GM10248 (cell line): ENCODE data around the gene TPO.

ENCODE experiments used
- CTCF ChIA-PET: fragments of 300-600 bp; sonication (Branson Sonifier 250); formaldehyde crosslinking; extraction: SDS; loops from one replicate; lab custom pipeline; 2021; ENCODE audit warnings: antibody characterized with exemption; lab: Yijun Ruan, JAX
- POLR2A ChIA-PET: fragments of 350-650 bp; sonication (Branson Sonifier 250); formaldehyde crosslinking; extraction: SDS; loops from one replicate; lab custom pipeline; 2020; ENCODE audit warnings: antibody characterized with exemption; lab: Yijun Ruan, JAX
- DNase-seq: peaks from one replicate; pipeline ENCODE4 v3.0.0; 2012; ENCODE audit errors: extremely low spot score
- CTCF ChIP-seq: IDR thresholded peaks from 2 replicates; pipeline ENCODE4 v1.5.1; 2012; ENCODE audit warnings: mild to moderate bottlenecking, low read depth; ENCODE audit errors: extremely low read depth, missing control alignments, control extremely low read depth

TPO gene

DNA sequence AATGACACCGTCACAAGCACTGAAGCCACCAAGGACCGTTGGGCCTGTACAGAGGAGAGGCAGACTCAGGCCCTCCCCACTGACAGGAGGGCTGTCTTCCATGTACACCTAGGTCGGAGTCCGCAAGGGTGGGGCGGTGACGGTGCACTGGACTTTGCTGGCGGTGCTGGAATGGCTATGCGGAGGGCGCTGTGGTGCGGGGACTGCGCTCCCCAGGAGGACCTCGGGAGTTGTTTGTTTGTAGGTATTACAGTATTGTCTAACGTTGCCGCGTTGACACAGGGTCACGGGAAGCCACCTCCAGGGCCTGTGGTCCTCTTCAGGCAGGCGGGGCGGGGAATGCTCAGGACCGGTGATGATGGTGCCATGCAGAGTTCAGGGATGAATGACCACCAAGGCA lies 126.2 kb downstream of the TPO start:
- ChIA-PET CTCF (interaction anchor here (1.8 kb wide), 1 partner anchor 12 kb away, joined by 9 read pairs; no protein-coding TSS in a partner anchor), POLR2A (no interaction called here)
- no peak for DNase-seq
- no peak for TF ChIP-seq CTCF

- no peak for DNase-seq
- TF ChIP-seq CTCF: no peak
- ChIA-PET POLR2A (no interaction called here), CTCF (interaction anchor here (1.8 kb wide), 1 partner anchor 11 kb away, joined by 9 read pairs; no protein-coding TSS in a partner anchor)
Observed at GRCh38 chr2:1539973-1540372, 126.7 kb downstream of the TPO start.

- no peak for TF ChIP-seq CTCF
- no peak for DNase-seq
- ChIA-PET CTCF (interaction anchor here (1.8 kb wide), 1 partner anchor 11 kb away, joined by 9 read pairs; no protein-coding TSS in a partner anchor), POLR2A (no interaction called here)
Observed at GRCh38 chr2:1540481-1540880, 127.2 kb downstream of the TPO start.

DNA sequence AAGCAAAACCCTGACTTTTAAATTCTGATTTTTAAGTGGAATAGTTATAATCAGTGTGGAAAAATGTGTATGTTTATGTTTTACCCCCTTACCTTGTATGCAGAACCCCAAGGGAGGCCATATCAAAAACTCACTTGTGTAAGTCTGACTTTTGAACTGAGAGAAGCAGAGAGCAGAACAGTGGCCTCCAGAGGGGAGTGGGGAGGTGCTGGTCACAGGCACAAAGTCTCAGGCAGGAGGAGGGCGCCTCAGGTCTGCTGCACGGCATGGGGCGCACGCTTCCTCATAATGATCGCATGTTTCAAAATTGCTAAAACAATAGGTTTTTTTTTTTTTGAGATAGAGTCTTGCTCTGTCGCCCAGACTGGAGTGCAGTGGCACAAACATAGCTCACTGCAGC lies 127.8 kb downstream of the TPO start:
- ChIA-PET POLR2A (no interaction called here), CTCF (interaction anchor here (1.8 kb wide), 1 partner anchor 10 kb away, joined by 9 read pairs; no protein-coding TSS in a partner anchor)
- no peak for TF ChIP-seq CTCF
- DNase-seq: no peak

DNA sequence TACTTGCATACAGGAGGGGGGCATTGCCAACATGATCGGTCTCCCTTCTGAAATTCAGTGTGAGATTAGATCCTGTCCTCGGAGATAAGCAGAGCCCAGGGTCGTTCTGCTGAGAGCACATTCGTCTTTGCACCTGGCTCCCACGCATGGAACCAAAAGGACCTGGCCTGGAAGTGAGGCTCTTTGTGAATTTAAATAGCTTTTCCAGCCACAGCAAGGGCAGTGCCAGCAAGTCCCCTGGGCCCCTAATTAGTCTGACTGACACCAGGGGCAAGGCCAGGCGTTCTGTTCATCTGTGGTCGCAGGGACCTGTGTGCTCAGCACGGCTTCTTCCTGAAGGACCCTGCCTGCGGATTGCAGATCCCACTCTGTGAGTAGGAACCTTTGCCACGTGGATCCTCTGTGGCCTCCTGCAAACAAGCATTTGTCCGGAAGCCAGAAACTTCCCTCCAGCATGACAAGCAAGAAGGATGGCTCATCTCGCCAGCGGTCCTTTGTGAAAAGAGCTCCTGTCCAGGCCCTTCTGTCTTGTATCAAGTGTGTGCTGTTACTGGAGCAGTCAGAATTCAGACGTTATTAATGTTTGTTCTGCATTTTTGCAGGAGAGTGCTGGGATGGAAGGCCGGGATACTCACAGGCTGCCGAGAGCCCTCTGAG lies 128.7 kb downstream of the TPO start:
- no peak for DNase-seq
- no peak for TF ChIP-seq CTCF
- ChIA-PET CTCF (interaction anchor here (1.3 kb wide), 1 partner anchor 9 kb away, joined by 9 read pairs; no protein-coding TSS in a partner anchor), POLR2A (no interaction called here)

- no peak for TF ChIP-seq CTCF
- POLR2A ChIA-PET: no interaction called here
- no peak for DNase-seq
- CTCF ChIA-PET: interaction anchor here (1.3 kb wide), 1 partner anchor 8 kb away, joined by 9 read pairs; no protein-coding TSS in a partner anchor
Observed at GRCh38 chr2:1542971-1543370, 129.7 kb downstream of the TPO start.
